LNCAP (cell line): Measurements from ENCODE around the gene C18orf54.

Experiments used
- TF ChIP-seq, protein P1 (sequence below): fragments of 450-650 bp; IDR thresholded peaks from 2 replicates; pipeline ENCODE4 v1.5.1; 2017; ENCODE audit warnings: mild to moderate bottlenecking

The C18orf54 gene

DNA sequence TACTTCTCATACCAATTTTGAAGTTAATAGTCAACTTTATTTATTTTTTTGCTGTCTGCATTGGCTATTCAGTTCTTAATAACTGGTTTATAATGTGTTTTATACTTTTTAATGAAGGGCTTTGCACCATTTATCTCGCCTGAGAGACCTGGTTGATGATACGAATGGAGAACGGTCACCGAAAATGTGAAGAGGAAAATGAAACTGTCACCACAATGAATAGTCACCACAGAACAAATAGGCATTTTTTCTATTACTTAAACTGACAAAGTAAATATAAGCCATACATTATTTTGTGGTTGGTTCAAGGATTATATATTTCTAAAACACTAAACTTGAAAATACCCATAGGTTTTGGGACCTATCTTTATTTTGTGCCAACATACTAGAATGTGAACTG, 20.4 kb downstream of the C18orf54 start:
- TF ChIP-seq, protein P1, sequence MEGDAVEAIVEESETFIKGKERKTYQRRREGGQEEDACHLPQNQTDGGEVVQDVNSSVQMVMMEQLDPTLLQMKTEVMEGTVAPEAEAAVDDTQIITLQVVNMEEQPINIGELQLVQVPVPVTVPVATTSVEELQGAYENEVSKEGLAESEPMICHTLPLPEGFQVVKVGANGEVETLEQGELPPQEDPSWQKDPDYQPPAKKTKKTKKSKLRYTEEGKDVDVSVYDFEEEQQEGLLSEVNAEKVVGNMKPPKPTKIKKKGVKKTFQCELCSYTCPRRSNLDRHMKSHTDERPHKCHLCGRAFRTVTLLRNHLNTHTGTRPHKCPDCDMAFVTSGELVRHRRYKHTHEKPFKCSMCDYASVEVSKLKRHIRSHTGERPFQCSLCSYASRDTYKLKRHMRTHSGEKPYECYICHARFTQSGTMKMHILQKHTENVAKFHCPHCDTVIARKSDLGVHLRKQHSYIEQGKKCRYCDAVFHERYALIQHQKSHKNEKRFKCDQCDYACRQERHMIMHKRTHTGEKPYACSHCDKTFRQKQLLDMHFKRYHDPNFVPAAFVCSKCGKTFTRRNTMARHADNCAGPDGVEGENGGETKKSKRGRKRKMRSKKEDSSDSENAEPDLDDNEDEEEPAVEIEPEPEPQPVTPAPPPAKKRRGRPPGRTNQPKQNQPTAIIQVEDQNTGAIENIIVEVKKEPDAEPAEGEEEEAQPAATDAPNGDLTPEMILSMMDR, result no peak

- TF ChIP-seq, protein P1, result no peak
These were observed 23.9 kb downstream of the C18orf54 start for GRCh38 chr18:54381640-54382039.

DNA sequence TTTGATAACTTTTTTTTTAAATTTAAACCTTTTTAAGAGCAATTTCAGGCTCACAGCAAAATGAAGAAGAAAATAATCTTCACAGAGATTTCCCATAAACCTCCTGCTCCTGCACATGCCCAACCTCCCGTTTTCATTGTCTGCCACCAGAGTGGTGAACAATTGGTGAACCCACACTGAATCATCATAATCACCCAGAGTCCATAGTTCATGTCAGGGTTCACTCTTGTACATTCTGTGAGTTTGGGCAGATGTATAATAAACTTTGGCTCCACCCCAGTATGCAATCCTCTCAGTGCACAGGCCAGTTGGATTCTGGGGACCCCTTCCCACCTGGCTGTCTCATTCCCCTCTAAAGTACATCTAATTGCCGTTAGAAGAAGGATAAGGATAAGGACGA, 24.4 kb downstream of the C18orf54 start:
- TF ChIP-seq, protein P1, result no peak

DNA sequence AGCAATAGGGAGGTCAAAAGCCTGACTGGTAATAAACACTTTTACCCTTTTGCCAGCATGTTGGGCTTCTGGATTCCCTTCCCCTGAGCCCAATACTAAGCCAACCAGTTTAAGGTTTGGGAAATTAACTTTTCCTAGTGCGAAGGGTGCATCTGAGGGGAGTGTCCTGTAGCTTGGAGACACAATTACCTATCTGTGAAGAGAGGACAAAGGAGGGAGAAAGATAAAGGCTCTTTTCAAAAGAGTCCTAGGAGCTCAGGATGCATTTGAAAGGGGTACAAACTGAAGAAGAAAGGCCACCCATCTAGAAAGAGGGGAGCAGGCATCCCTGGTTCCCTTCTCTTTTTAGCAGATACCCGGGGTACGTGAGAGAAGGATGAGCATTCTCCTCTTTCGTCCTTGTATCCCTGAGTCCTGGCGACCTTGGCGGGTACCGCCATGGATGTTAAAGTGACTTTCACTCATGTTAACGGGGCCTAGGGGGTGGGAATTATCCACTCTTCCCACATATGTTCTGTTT, 25.1 kb downstream of the C18orf54 start:
- TF ChIP-seq, protein P1, result no peak

DNA sequence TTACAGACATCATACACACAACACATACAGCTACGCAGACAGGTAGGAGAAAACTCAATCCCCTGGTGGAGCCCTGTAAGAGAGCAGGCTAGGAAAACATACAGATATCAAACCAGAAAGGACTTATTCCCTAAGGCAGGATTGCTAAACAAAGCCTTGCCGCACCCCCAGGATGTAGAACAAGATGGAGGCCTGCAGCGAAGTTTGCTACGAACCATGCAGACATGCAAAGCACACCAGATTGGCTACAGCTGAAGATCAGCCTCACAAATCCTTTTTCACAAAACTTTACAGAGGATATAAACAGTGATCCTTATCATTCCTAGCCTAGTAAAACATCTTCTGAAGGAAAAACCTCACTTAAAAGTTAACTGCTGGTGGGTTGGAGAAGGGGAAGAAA, 28.3 kb downstream of the C18orf54 start:
- TF ChIP-seq, protein P1, result no peak

- TF ChIP-seq, protein P1, result no peak
These were observed 29.9 kb downstream of the C18orf54 start for GRCh38 chr18:54387631-54388030.

- TF ChIP-seq, protein P1, result no peak
These were observed 30.8 kb downstream of the C18orf54 start for GRCh38 chr18:54388203-54389142.
